Skeletal muscle cell (primary cell): ENCODE measurements around the gene SH3TC1.

Experiments
- DNase-seq: peaks from one replicate; pipeline ENCODE4 v3.0.0-alpha.2; 2010; ENCODE audit warnings: low read depth
- H3K4me3 ChIP-seq: 2 replicates; pipeline ENCODE4 v1.5.1; 2011; ENCODE audit warnings: low read depth, mild to moderate bottlenecking, control low read depth, low read length, moderate library complexity

SH3TC1 gene

DNA sequence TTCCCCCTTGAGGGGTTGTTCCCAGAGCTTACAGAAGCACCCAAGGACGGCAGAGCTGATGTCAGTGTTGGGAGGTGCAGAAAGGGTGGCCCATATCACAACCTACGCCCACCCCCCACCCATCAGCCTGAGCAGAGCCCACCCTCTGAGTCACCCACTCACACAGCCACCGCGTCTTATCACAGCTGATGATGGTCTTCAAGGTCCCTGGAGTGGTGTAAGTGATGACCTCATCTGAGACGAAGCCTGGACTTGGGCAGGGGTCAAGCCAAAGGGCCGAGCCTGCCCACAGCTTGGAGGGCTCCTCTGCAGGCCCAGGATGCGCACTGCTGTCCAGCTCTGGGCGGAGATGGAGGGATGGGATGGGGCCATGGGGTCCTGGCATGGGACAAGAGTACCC lies 67.4 kb downstream of the SH3TC1 start:
- no peak for DNase-seq
- H3K4me3 ChIP-seq = no peak overlapping the region

- H3K4me3 ChIP-seq = no peak overlapping the region
- DNase-seq = no peak
Measured at GRCh38 chr4:8267077-8267476, 68.0 kb downstream of the SH3TC1 start.

DNA sequence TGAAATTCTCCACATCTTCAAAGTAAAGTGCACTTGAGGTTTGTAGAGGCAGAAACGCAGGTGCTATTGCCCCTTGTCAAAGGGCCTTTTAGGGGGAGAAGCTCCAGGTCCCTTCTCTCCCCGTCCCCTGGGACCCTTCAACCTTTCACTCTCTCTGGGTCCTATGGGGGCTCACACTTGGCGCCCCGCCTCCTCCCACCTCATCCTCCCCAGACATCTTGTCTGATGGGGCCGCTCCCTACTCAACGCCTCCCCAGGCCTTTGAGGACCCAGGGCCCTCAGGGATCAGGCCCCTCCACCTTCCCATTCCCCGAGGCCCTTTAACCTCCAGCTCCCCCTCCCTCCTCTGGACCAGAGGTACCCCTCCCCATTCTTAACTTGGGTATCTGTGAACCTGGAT lies 69.1 kb downstream of the SH3TC1 start:
- no peak for DNase-seq
- no peak overlapping the region for H3K4me3 ChIP-seq

- H3K4me3 ChIP-seq = no peak overlapping the region
- DNase-seq = no peak
Measured at GRCh38 chr4:8268901-8269534, 69.9 kb downstream of the SH3TC1 start.

GRCh38 chr4:8269535-8270417 lies 70.7 kb downstream of the SH3TC1 start, which contains the start of gene HTRA3:
HTRA3 (plus strand) TSS chr4:8269754; CDS start chr4:8269969, 215 bp downstream.
- no peak for DNase-seq
- peak within 1 kb of the TSS; percentile 36 for H3K4me3 ChIP-seq

- H3K4me3 ChIP-seq = peak overlapping the region; percentile 36
- no peak for DNase-seq
Measured at GRCh38 chr4:8270418-8270771, 71.3 kb downstream of the SH3TC1 start.

DNA sequence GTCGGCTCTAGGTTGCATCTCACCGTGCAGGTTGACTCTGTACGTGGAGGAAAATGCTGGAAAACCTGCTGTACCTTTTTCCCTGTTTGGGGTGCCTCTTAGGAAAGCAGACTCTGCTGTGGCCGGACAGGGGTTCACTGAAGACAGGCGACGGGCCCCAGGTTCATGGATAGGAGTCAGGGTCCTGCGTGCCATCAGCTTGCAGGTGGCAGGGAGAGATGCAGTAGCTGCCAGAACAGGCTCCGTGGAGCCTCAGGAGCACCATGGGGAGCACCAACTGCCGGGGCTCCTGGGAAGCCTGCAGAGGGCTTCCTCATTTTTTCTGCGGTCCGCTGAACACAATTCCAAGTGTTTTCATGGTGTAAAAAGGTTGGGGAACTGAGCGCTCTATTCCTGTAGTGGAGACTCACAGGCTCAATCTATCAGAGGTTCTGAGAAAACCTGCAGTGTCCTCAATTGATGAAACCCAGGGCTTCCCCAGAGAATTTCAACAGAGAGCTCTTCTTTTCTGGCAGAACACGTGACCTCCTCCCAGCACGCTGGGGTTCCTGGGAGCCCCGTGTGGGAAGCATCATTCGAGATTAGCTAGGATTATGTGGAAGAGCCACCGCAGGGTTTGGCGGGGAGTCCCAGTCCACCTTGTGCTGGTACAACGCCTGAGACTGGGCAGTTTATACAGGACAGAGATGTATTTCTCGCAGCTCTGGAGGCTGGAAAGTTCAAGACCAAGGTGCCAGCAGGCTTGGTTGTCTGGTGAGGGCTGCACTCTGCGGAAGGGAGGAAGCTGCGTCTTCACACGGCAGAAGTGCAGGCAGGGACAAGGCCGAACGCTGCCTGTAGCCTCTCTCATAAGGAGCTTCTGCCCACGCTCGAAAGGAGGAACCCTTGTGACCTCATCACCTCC lies 72.1 kb downstream of the SH3TC1 start:
- no peak overlapping the region for H3K4me3 ChIP-seq
- DNase-seq = no peak

DNA sequence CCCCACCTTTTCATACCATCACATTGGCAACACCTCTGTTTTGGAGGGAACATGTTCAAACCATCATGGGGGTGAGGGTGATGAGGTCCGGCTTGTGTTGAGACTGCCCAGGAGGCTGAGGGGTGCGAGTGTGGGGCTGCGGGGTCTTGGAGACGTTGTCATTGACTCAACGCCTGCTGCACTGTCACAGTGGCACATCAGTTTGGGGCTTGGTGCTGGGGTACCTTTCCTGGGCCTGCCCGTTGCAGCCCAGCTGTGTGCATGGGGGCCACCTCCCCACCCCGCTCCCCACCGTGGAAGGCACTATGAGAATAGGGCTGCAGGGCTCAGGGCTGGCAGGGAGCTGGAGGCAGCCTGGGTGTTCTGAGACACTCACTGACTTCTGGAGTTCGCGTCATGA lies 72.7 kb downstream of the SH3TC1 start:
- no peak overlapping the region for H3K4me3 ChIP-seq
- DNase-seq = no peak

DNA sequence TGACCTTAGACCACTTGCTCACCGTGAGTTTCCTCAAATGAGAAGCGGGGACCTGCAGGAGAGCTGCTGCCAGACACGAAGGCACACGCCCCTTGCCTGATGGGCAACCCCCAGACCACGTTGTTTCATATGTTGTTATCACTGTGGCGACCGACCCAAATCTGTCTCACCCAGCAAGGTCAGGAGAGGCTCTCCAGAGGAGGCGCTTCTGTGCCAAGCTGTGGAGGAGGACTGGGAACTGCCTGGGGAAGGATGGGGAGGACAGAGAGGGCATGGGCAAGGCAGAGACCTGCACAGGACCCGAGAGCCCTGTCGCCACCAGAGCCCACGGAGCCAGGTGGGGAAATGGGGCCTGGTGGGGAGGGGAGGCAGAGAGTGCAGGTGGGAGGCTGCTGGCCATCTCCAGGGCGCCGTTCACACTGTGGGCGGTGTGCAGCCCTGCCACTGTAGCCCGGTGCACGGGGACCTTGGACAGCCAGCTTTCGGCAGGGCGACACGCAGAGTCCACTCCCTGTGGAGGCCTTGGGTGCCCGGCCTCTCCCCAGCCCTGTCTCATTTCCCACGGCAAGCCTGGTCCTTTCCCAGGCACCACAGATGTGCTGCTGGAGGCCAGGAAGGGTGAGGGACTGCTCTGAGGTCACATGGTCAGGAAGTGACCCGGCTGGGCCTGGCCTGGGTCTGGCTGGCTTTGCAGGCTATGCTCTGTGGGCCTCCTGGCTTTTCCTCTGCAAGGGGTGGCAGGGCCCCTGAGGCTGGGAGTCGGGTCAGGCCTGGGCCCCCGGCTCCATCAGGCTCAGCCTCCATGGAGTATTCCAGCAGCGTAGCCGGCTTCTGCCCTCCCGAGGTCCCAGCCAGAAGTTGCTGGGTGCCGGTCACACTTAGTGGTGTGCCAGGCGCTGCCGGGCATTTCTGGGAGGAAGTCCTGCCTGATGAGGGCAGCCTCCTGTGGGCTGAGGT lies 73.7 kb downstream of the SH3TC1 start:
- DNase-seq = no peak
- no peak overlapping the region for H3K4me3 ChIP-seq

DNA sequence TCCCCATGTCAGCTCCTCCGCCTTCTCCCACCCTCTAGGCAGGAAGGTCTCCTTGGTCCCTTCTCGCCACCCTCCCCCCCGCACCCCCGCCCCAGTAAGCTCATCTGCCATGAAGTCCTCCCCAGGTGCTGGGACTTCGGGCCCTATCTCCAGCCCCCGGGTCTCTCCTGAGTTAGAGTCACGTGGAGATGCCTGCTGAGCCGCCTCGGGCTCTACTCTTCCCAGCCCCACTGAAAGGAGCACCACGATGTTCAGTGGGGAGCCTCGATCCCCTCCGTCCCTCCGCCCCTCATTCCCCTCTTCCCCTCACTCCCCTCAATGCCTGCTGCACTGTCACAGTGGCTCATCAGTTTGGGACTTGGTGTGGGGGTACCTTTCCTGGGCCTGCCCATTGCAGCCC lies 74.4 kb downstream of the SH3TC1 start:
- no peak overlapping the region for H3K4me3 ChIP-seq
- DNase-seq = no peak

DNA sequence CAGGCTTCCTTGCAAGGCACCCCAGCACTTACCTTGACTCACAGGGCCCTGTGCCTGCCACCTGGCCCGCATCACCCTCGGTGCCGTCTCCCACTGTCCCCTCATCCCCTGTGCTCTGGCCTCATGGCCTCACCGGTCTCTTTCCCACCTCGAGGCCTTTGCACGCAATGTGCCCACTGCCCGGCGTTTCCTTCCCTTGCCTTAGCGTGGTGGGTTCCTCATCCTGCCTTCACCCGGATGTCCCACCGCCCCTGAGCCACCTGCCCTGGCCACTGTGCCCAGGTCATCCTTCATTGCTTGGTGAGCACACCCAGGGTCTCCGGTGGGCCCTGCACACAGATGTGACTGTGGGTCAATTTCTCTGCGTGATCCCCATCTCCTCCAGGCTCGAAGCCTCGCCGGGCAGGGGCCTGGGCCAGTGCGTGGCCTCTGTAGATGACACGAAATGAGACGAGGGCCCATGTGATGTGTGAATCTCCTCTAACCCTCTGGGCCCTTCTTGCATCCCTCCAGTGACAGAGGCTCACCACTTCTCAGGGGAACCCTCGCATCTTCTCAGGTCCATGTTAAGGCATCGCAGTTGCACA lies 75.1 kb downstream of the SH3TC1 start:
- no peak overlapping the region for H3K4me3 ChIP-seq
- DNase-seq = no peak

DNA sequence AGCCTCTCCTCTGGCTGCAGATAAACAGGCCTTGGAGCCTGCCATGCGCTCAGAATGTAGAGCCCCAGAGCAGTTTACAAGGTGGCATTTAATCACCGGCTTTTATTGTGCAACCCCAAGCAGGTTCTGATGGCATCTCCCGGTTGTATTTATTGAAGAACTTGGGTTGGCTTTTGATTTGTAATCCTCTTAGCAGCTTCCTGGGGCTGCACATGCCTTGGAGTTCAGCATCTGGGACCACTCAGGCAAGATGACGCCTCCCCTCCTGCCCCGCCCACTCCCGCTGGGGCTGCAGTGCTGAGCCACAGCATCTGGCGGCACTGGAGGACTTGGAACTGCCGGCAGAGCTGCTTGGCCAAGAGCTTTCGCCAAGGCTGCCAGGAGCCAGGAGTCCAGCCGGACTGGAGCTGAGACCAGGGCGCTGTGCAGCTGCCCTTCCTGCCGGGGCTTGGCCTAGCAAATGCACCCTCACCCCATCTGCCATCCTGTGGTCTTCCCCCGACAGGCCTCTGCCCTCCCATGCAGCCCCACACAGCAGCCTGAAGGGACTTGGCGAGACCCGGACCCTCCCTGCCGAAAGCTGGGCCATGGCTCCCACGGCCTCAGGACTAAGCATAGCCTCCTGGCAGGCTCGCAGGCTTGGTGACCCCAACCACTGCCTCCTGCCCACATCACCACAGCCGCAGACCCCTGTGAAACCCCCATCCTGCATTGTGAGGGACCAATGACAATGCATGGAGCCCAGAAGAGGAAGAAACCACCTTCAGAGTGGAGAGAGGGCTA lies 75.9 kb downstream of the SH3TC1 start:
- DNase-seq = peak; percentile 81
- H3K4me3 ChIP-seq = no peak overlapping the region

DNA sequence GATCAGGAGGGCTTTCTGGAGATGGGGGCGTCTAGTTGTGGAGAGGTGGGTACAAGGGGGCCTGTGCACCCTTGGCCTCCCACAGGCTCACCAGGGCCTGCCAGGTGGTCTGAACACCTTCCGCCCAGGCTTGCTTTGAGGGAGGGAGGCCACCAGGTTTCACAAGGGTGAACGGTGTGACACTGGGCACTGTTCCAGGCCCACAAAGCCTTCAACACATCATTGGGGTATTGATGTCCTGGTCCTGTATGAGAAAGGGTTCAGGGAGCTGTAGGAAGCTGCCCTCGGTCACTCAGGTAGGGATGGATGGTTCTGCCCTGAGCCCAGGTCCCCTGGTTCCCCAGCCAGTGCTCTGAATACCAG lies 76.4 kb downstream of the SH3TC1 start:
- DNase-seq = no peak
- no peak overlapping the region for H3K4me3 ChIP-seq

GRCh38 chr4:8276358-8277240 lies 77.5 kb downstream of the SH3TC1 start:
- no peak overlapping the region for H3K4me3 ChIP-seq
- DNase-seq = no peak

GRCh38 chr4:8277356-8278008 lies 78.4 kb downstream of the SH3TC1 start:
- no peak overlapping the region for H3K4me3 ChIP-seq
- DNase-seq = no peak

GRCh38 chr4:8278009-8278395 lies 78.9 kb downstream of the SH3TC1 start:
- no peak overlapping the region for H3K4me3 ChIP-seq
- DNase-seq = no peak
